Nephron (organoid): Measurements from ENCODE around the gene ESPN.

Source experiments
- H3K27ac Mint-ChIP-seq, 3 experiments: 2 replicates each; pipeline ENCODE4 v1.8.0; 2020; ENCODE audit warnings: mixed read lengths in 3 of 3, mild to moderate bottlenecking in 2 of 3, moderate library complexity in 1 of 3
- H3K27me3 Mint-ChIP-seq: 2 replicates; pipeline ENCODE4 v1.8.0; 2021; ENCODE audit warnings: low read depth, mild to moderate bottlenecking, moderate library complexity, mixed read lengths
- H3K36me3 Mint-ChIP-seq: 2 replicates; pipeline ENCODE4 v1.8.0; 2020; ENCODE audit warnings: low read depth, mixed read lengths
- H3K4me1 Mint-ChIP-seq: 2 replicates; pipeline ENCODE4 v1.8.0; 2020; ENCODE audit warnings: mixed read lengths
- H3K4me3 Mint-ChIP-seq, 3 experiments: 2 replicates each; pipeline ENCODE4 v1.8.0; 2020; ENCODE audit warnings: mild to moderate bottlenecking in 3 of 3, mixed read lengths in 3 of 3, moderate library complexity in 2 of 3
- H3K9me3 Mint-ChIP-seq: 2 replicates; pipeline ENCODE4 v1.8.0; 2020; ENCODE audit warnings: mixed read lengths
- CTCF ChIP-seq, 3 experiments: fragments of 200-600 bp; sonication (generic); IDR thresholded peaks; one replicate each; pipeline ENCODE4 v1.5.0; 2021; ENCODE audit warnings: antibody characterized with exemption in 3 of 3; ENCODE audit not compliant: unreplicated experiment in 3 of 3

ESPN gene

GRCh38 chr1:6495540-6496364 is 71.2 kb downstream of the ESPN start:
- no peak for TF ChIP-seq CTCF (IDR thresholded peaks at IDR 0.05; ENCODE audit: unreplicated experiment in 3 of 3)
- H3K9me3 Mint-ChIP-seq = no peaks in the 10 kb centered on the region

GRCh38 chr1:6496365-6496721 is 71.8 kb downstream of the ESPN start:
- no peaks in the 10 kb centered on the region for H3K36me3 Mint-ChIP-seq
- H3K27ac Mint-ChIP-seq = peak overlapping the region in 1 of 3 experiments; percentile 62
- H3K9me3 Mint-ChIP-seq = no peaks in the 10 kb centered on the region
- H3K27me3 Mint-ChIP-seq = peaks cover 11% of the 10 kb centered on the region
- TF ChIP-seq CTCF (IDR thresholded peaks at IDR 0.05; ENCODE audit: unreplicated experiment in 3 of 3) = no peak
- peaks cover 33% of the 10 kb centered on the region for H3K4me1 Mint-ChIP-seq
- peak overlapping the region; percentile 79 to 87 (median 85) for H3K4me3 Mint-ChIP-seq

More at GRCh38 chr1:6495540-6496364, 71.2 kb downstream of the ESPN start:
- H3K27ac Mint-ChIP-seq = peak overlapping the region in 1 of 3 experiments; percentile 21
- H3K36me3 Mint-ChIP-seq = no peaks in the 10 kb centered on the region
- peak overlapping the region; percentile 79 to 87 (median 85) for H3K4me3 Mint-ChIP-seq
- H3K27me3 Mint-ChIP-seq = peaks cover 8% of the 10 kb centered on the region
- H3K4me1 Mint-ChIP-seq = peaks cover 27% of the 10 kb centered on the region

GRCh38 chr1:6496890-6497214 is 72.3 kb downstream of the ESPN start:
- Mint-ChIP-seq H3K27ac (no peak overlapping the region), H3K27me3 (peaks cover 9% of the 10 kb centered on the region), H3K36me3 (no peaks in the 10 kb centered on the region), H3K4me1 (peaks cover 38% of the 10 kb centered on the region), H3K9me3 (no peaks in the 10 kb centered on the region), H3K4me3 (peak overlapping the region; percentile 79 to 87 (median 85))
- no peak for TF ChIP-seq CTCF (IDR thresholded peaks at IDR 0.05; ENCODE audit: unreplicated experiment in 3 of 3)

GRCh38 chr1:6497215-6497866 is 72.8 kb downstream of the ESPN start:
- Mint-ChIP-seq H3K27me3 (peaks cover 8% of the 10 kb centered on the region), H3K4me3 (peak overlapping the region; percentile 81 to 84 (median 83)), H3K27ac (peak overlapping the region in 2 of 3 experiments; percentile 19 to 83), H3K36me3 (no peaks in the 10 kb centered on the region), H3K9me3 (no peaks in the 10 kb centered on the region), H3K4me1 (peaks cover 42% of the 10 kb centered on the region)
- no peak for TF ChIP-seq CTCF (IDR thresholded peaks at IDR 0.05; ENCODE audit: unreplicated experiment in 3 of 3)

GRCh38 chr1:6497867-6498575 is 73.4 kb downstream of the ESPN start:
- TF ChIP-seq CTCF (IDR thresholded peaks at IDR 0.05; ENCODE audit: unreplicated experiment in 3 of 3) = no peak
- Mint-ChIP-seq H3K27ac (peak overlapping the region in 2 of 3 experiments; percentile 19 to 83), H3K9me3 (no peaks in the 10 kb centered on the region), H3K4me1 (peaks cover 42% of the 10 kb centered on the region), H3K4me3 (peak overlapping the region; percentile 81 to 84 (median 83)), H3K27me3 (peaks cover 8% of the 10 kb centered on the region), H3K36me3 (no peaks in the 10 kb centered on the region)
